Neuronal stem cell (in vitro differentiated cells): ENCODE results near the gene MYCL.

Experiments
- DNase-seq: peaks from one replicate; pipeline ENCODE4 v3.0.0-alpha.2; 2013; ENCODE audit warnings: low spot score
- H2AFZ ChIP-seq: one replicate; pipeline ENCODE4 v1.6.1; 2013; ENCODE audit warnings: mild to moderate bottlenecking, low read length, inconsistent platforms
- H2AK5ac ChIP-seq: 2 replicates; pipeline ENCODE4 v1.6.1; 2013; ENCODE audit warnings: low read depth, mild to moderate bottlenecking, inconsistent platforms, low read length, moderate library complexity, mixed read lengths
- H2BK120ac ChIP-seq: 2 replicates; pipeline ENCODE4 v1.6.1; 2013; ENCODE audit warnings: low read depth, mild to moderate bottlenecking, inconsistent platforms, low read length, moderate library complexity, mixed read lengths
- H2BK12ac ChIP-seq: one replicate; pipeline ENCODE4 v1.6.1; 2013; ENCODE audit warnings: low read length, inconsistent platforms
- H2BK15ac ChIP-seq: 2 replicates; pipeline ENCODE4 v1.6.1; 2013; ENCODE audit warnings: mild to moderate bottlenecking, low read length, inconsistent platforms, mixed read lengths
- H2BK5ac ChIP-seq: one replicate; pipeline ENCODE4 v1.6.1; 2013; ENCODE audit warnings: inconsistent platforms, mild to moderate bottlenecking, low read length, moderate library complexity
- H3K14ac ChIP-seq: one replicate; pipeline ENCODE4 v1.6.1; 2013; ENCODE audit warnings: low read length, inconsistent platforms
- H3K18ac ChIP-seq: 2 replicates; pipeline ENCODE4 v1.6.1; 2013; ENCODE audit warnings: low read length, inconsistent platforms
- H3K23ac ChIP-seq: 2 replicates; pipeline ENCODE4 v1.6.1; 2013; ENCODE audit warnings: low read depth, mild to moderate bottlenecking, mixed read lengths, low read length, inconsistent platforms; ENCODE audit not compliant: poor library complexity
- H3K27ac ChIP-seq: replicated peaks from 3 replicates; pipeline ENCODE4 v1.5.1; 2013; ENCODE audit warnings: low read length, inconsistent platforms
- H3K27me3 ChIP-seq, 3 experiments: 2 replicates each; pipeline ENCODE4 v1.6.1; 2013; ENCODE audit warnings: low read length in 3 of 3, mild to moderate bottlenecking in 2 of 3, inconsistent platforms in 1 of 3, low read depth in 1 of 3, mixed read lengths in 1 of 3, moderate library complexity in 1 of 3; ENCODE audit not compliant: control insufficient read depth in 3 of 3, insufficient read depth in 3 of 3
- H3K36me3 ChIP-seq, 2 donors: replicated peaks in 1 of 2; 2 replicates each; pipeline ENCODE4 v1.6.1; 2013; ENCODE audit warnings: low read length in 2 of 2; ENCODE audit not compliant: control insufficient read depth in 2 of 2, insufficient read depth in 2 of 2
- H3K4ac ChIP-seq: 2 replicates; pipeline ENCODE4 v1.6.1; 2013; ENCODE audit warnings: inconsistent platforms, mild to moderate bottlenecking, low read length, moderate library complexity
- H3K4me1 ChIP-seq, 2 donors: 1 replicate in 1 of 2; 2 replicates in 1 of 2; pipeline ENCODE4 v1.6.1; 2013; ENCODE audit warnings: low read length in 2 of 2, low read depth in 1 of 2; ENCODE audit not compliant: control insufficient read depth in 2 of 2, insufficient read depth in 1 of 2
- H3K4me2 ChIP-seq: one replicate; pipeline ENCODE4 v1.6.1; 2013; ENCODE audit warnings: mild to moderate bottlenecking, low read length, inconsistent platforms; ENCODE audit not compliant: insufficient read depth, poor library complexity, severe bottlenecking
- H3K4me3 ChIP-seq, 2 donors: 2 replicates each; pipeline ENCODE4 v1.5.1; 2013; ENCODE audit warnings: low read length in 2 of 2, mild to moderate bottlenecking in 2 of 2, inconsistent platforms in 1 of 2, moderate library complexity in 1 of 2
- H3K79me1 ChIP-seq: one replicate; pipeline ENCODE4 v1.6.1; 2013; ENCODE audit warnings: low read depth, mild to moderate bottlenecking, inconsistent platforms, low read length, moderate library complexity
- H3K9ac ChIP-seq: one replicate; pipeline ENCODE4 v1.6.1; 2013; ENCODE audit warnings: mild to moderate bottlenecking, low read depth, low read length, inconsistent platforms; ENCODE audit not compliant: poor library complexity
- H3K9me3 ChIP-seq, 2 donors: replicated peaks in 1 of 2; 2 replicates each; pipeline versions ENCODE3 to v1.6.1; 2013; ENCODE audit warnings: low read length in 2 of 2, mild to moderate bottlenecking in 2 of 2, inconsistent platforms in 1 of 2, low read depth in 1 of 2, mixed read lengths in 1 of 2, moderate library complexity in 1 of 2; ENCODE audit not compliant: control insufficient read depth in 2 of 2, insufficient read depth in 1 of 2
- H4K8ac ChIP-seq: one replicate; pipeline ENCODE4 v1.6.1; 2013; ENCODE audit warnings: low read depth, mild to moderate bottlenecking, inconsistent platforms, low read length, moderate library complexity
- H4K91ac ChIP-seq: one replicate; pipeline ENCODE4 v1.6.1; 2013; ENCODE audit warnings: low read length, low read depth, mild to moderate bottlenecking, inconsistent platforms; ENCODE audit not compliant: poor library complexity
- WGBS, 2 donors: extraction: QIAGEN DNeasy Blood & Tissue Kit; methylation state at CpG; one replicate each; pipeline ENCODE4 v1.1.7; 2013; ENCODE audit warnings: missing lambda C conversion rate in 2 of 2, mixed read lengths in 1 of 2; ENCODE audit not compliant: insufficient read length in 2 of 2, insufficient replicate concordance in 1 of 2; ENCODE audit errors: extremely low coverage in 2 of 2; 5-methylcytosine and 5-hydroxymethylcytosine counted together

Gene MYCL

GRCh38 chr1:39877231-39877778 is 24.4 kb downstream of the MYCL start:
- H2BK12ac ChIP-seq = no peak overlapping the region
- no peak overlapping the region for H2AK5ac ChIP-seq
- no peaks in the 10 kb centered on the region for H3K27me3 ChIP-seq
- H3K23ac ChIP-seq = no peak overlapping the region
- no peak overlapping the region for H3K27ac ChIP-seq
- H2AFZ ChIP-seq = no peak overlapping the region
- H3K4me2 ChIP-seq = no peak overlapping the region
- no peak overlapping the region for H2BK15ac ChIP-seq
- H3K36me3 ChIP-seq = peaks cover 2 to 64% of the 10 kb centered on the region in 2 donors
- H3K9ac ChIP-seq = no peak overlapping the region
- H2BK120ac ChIP-seq = no peak overlapping the region
- H3K4me3 ChIP-seq = no peak overlapping the region
- H4K91ac ChIP-seq = no peak overlapping the region
- H3K79me1 ChIP-seq = peaks cover 2% of the 10 kb centered on the region
- no CpG with 5 or more reads among the region's 5 CpGs for WGBS, 2 donors
- H2BK5ac ChIP-seq = no peak overlapping the region
- no peak overlapping the region for H3K18ac ChIP-seq
- H3K4me1 ChIP-seq = peaks cover 6 to 9% of the 10 kb centered on the region in 2 donors
- H3K9me3 ChIP-seq = peaks cover 0 to 5% of the 10 kb centered on the region in 2 donors
- no peak overlapping the region for H3K4ac ChIP-seq
- no peak overlapping the region for H4K8ac ChIP-seq
- DNase-seq = no peak
- no peak overlapping the region for H3K14ac ChIP-seq

- no peaks in the 10 kb centered on the region for H3K27me3 ChIP-seq
- no peak for DNase-seq
- peaks cover 2 to 70% of the 10 kb centered on the region in 2 donors for H3K36me3 ChIP-seq
- H2BK5ac ChIP-seq = no peak overlapping the region
- H2AK5ac ChIP-seq = no peak overlapping the region
- no peak overlapping the region for H3K4me2 ChIP-seq
- H3K4ac ChIP-seq = no peak overlapping the region
- peaks cover under 1 to 16% of the 10 kb centered on the region in 2 donors for H3K9me3 ChIP-seq
- H2BK12ac ChIP-seq = no peak overlapping the region
- H3K18ac ChIP-seq = no peak overlapping the region
- H4K8ac ChIP-seq = no peak overlapping the region
- H2AFZ ChIP-seq = no peak overlapping the region
- peaks cover 2 to 3% of the 10 kb centered on the region in 2 donors for H3K4me1 ChIP-seq
- H3K14ac ChIP-seq = no peak overlapping the region
- H3K27ac ChIP-seq = no peak overlapping the region
- peaks cover 2% of the 10 kb centered on the region for H3K79me1 ChIP-seq
- no peak overlapping the region for H3K4me3 ChIP-seq
- no peak overlapping the region for H2BK15ac ChIP-seq
- H2BK120ac ChIP-seq = no peak overlapping the region
- no peak overlapping the region for H4K91ac ChIP-seq
- H3K23ac ChIP-seq = no peak overlapping the region
- no peak overlapping the region for H3K9ac ChIP-seq
Measured at GRCh38 chr1:39876144-39876543, 25.6 kb downstream of the MYCL start.

- peaks cover 2 to 29% of the 10 kb centered on the region in 2 donors for H3K9me3 ChIP-seq
- peaks cover 4 to 67% of the 10 kb centered on the region in 2 donors for H3K36me3 ChIP-seq
- no peak overlapping the region for H2AK5ac ChIP-seq
Measured at GRCh38 chr1:39872698-39873097, 29.0 kb downstream of the MYCL start.

GRCh38 chr1:39871796-39872195 is 29.9 kb downstream of the MYCL start:
- Histone ChIP-seq H2BK5ac (no peak overlapping the region), H3K27ac (no peak overlapping the region), H3K4me2 (no peak overlapping the region), H2BK120ac (no peak overlapping the region), H4K91ac (no peak overlapping the region), H3K36me3 (peaks cover 4 to 65% of the 10 kb centered on the region in 2 donors), H3K4ac (no peak overlapping the region), H3K9ac (no peak overlapping the region), H3K23ac (no peak overlapping the region), H3K79me1 (peaks cover 4% of the 10 kb centered on the region), H2BK12ac (no peak overlapping the region), H3K14ac (no peak overlapping the region), H3K9me3 (peaks cover 2 to 29% of the 10 kb centered on the region in 2 donors), H3K27me3 (no peaks in the 10 kb centered on the region), H4K8ac (no peak overlapping the region), H3K4me3 (no peak overlapping the region), H3K18ac (no peak overlapping the region), H2AFZ (no peak overlapping the region), H3K4me1 (no peaks in the 10 kb centered on the region), H2AK5ac (no peak overlapping the region), H2BK15ac (no peak overlapping the region)
- DNase-seq = no peak

More at GRCh38 chr1:39872698-39873097, 29.0 kb downstream of the MYCL start:
- Histone ChIP-seq H3K4me3 (no peak overlapping the region), H3K23ac (no peak overlapping the region), H3K79me1 (peaks cover 3% of the 10 kb centered on the region), H2BK120ac (no peak overlapping the region), H2BK15ac (no peak overlapping the region), H2BK12ac (no peak overlapping the region), H4K91ac (no peak overlapping the region), H3K14ac (no peak overlapping the region), H3K4ac (no peak overlapping the region), H4K8ac (no peak overlapping the region), H3K4me1 (no peaks in the 10 kb centered on the region), H3K4me2 (no peak overlapping the region), H2BK5ac (no peak overlapping the region), H3K18ac (no peak overlapping the region), H3K9ac (no peak overlapping the region), H3K27ac (no peak overlapping the region), H3K27me3 (no peaks in the 10 kb centered on the region), H2AFZ (no peak overlapping the region)
- DNase-seq = no peak
- WGBS, 2 donors = no CpG with 5 or more reads among the region's 1 CpG
